Testis (tissue), 3 donors: ENCODE measurements around the gene FUT8. TPM values are rescaled to one million over a fixed set of nuclear protein-coding genes. Genes with fewer than 3 reads are reported as not detected.

Source experiments
- DNase-seq: peaks from one replicate; pipeline ENCODE4 v3.0.0-alpha.2; 2019
- H3K27ac ChIP-seq, 2 donors: fragments of 200-600 bp; sonication (generic); one replicate each; pipeline ENCODE4 v1.5.1; 2019
- H3K27me3 ChIP-seq: fragments of 200-600 bp; sonication (generic); one replicate; pipeline ENCODE4 v1.5.1; 2019
- H3K36me3 ChIP-seq: fragments of 200-600 bp; sonication (generic); one replicate; pipeline ENCODE4 v1.5.1; 2017; ENCODE audit warnings: low read depth; ENCODE audit errors: missing control alignments
- H3K4me1 ChIP-seq: fragments of 200-600 bp; sonication (generic); one replicate; pipeline ENCODE4 v1.5.1; 2019
- H3K4me3 ChIP-seq, 2 donors: fragments of 200-600 bp; sonication (generic); one replicate each; pipeline ENCODE4 v1.5.1; 2017 to 2019
- H3K9me3 ChIP-seq: fragments of 200-600 bp; sonication (generic); one replicate; pipeline ENCODE4 v1.5.1; 2017
- CTCF ChIP-seq, 3 experiments: fragments of 450-650 bp in 2 of 3; fragments of 200-600 bp in 1 of 3; sonication (generic) in 1 of 3; IDR thresholded peaks; one replicate each; pipeline ENCODE4 v1.5.1; 2016 to 2019; ENCODE audit warnings: antibody characterized with exemption in 3 of 3, mild to moderate bottlenecking in 2 of 3, moderate library complexity in 1 of 3
- POLR2A ChIP-seq: fragments of 450-650 bp; IDR thresholded peaks from one replicate; pipeline ENCODE4 v1.6.1; 2017; ENCODE audit warnings: antibody characterized with exemption, mild to moderate bottlenecking, moderate library complexity
- WGBS, 2 donors: methylation state at CpG; one replicate each; pipeline ENCODE4 v1.1.5; 2018; 5-methylcytosine and 5-hydroxymethylcytosine counted together
- intact Hi-C: fragments of 100-400 bp; cut with DNase I; formaldehyde crosslinking; loops from one replicate; pipeline ENCODE4 v1.15.1; 2023; ENCODE audit warnings: low total_unique reads
- polyA plus RNA-seq: library from polyadenylated mRNA; stranded (reverse); fragments of 350-450 nt; fragmentation: Illumina TruSeq; extraction: RNeasy Lipid Tissue Mini Kit (QIAGEN cat#74804); gene quantifications from one replicate; pipeline ENCODE4 v1.2.3, GENCODE V29; 2014; ENCODE audit warnings: low read depth, low replicate concordance; ENCODE audit not compliant: insufficient read depth
- total RNA-seq, 2 donors: library from RNA; depleted of rRNA; stranded (reverse); fragments of >200 nt; gene quantifications; one replicate each; pipeline ENCODE4 v1.2.3, GENCODE V29; 2016

Gene FUT8
- total and polyA plus RNA-seq, 3 donors from 2014 or later: 47.1 to 68.3 (median 58.7) TPM

GRCh38 chr14:65661865-65662264 is 249.3 kb downstream of the FUT8 start:
- Histone ChIP-seq H3K4me3 (no peak overlapping the region), H3K27me3 (no peaks in the 10 kb centered on the region), H3K36me3 (no peaks in the 10 kb centered on the region), H3K4me1 (no peaks in the 10 kb centered on the region), H3K27ac (no peak overlapping the region), H3K9me3 (no peaks in the 10 kb centered on the region)
- intact Hi-C loops: no loop called here
- no peak for DNase-seq
- TF ChIP-seq CTCF (IDR thresholded peaks at IDR 0.05) (no peak), POLR2A (no peak)
- 92 to 97% methylated on average over 3 of the region's 3 CpGs for WGBS, 2 donors

- H3K9me3 ChIP-seq: no peaks in the 10 kb centered on the region
- no peak for DNase-seq
- intact Hi-C loops: no loop called here
- H3K4me1 ChIP-seq: no peaks in the 10 kb centered on the region
- H3K36me3 ChIP-seq: no peaks in the 10 kb centered on the region
- H3K27ac ChIP-seq: no peak overlapping the region
- no peak overlapping the region for H3K4me3 ChIP-seq
- no peaks in the 10 kb centered on the region for H3K27me3 ChIP-seq
- TF ChIP-seq CTCF (IDR thresholded peaks at IDR 0.05) (no peak), POLR2A (no peak)
Measured at GRCh38 chr14:65664436-65664835, 251.9 kb downstream of the FUT8 start.

GRCh38 chr14:65676361-65677014 is 264.0 kb downstream of the FUT8 start:
- DNase-seq: no peak
- intact Hi-C loops: no loop called here
- H3K36me3 ChIP-seq: no peaks in the 10 kb centered on the region
- TF ChIP-seq CTCF (IDR thresholded peaks at IDR 0.05): no peak
- TF ChIP-seq POLR2A: no peak
- H3K4me3 ChIP-seq: no peak overlapping the region
- no peaks in the 10 kb centered on the region for H3K27me3 ChIP-seq
- no peaks in the 10 kb centered on the region for H3K9me3 ChIP-seq
- no peak overlapping the region for H3K27ac ChIP-seq
- 62 to 74% methylated on average over 5 of the region's 5 CpGs for WGBS, 2 donors
- H3K4me1 ChIP-seq: no peaks in the 10 kb centered on the region

- Histone ChIP-seq H3K9me3 (no peaks in the 10 kb centered on the region), H3K4me3 (no peak overlapping the region), H3K27me3 (no peaks in the 10 kb centered on the region), H3K27ac (no peak overlapping the region), H3K4me1 (no peaks in the 10 kb centered on the region), H3K36me3 (no peaks in the 10 kb centered on the region)
- WGBS, 2 donors: 89 to 93% methylated on average over 2 of the region's 2 CpGs
- no peak for TF ChIP-seq POLR2A
- no peak for TF ChIP-seq CTCF (IDR thresholded peaks at IDR 0.05)
- DNase-seq: no peak
- intact Hi-C loops: no loop called here
Measured at GRCh38 chr14:65685572-65685971, 273.0 kb downstream of the FUT8 start.

- Histone ChIP-seq H3K27me3 (no peaks in the 10 kb centered on the region), H3K36me3 (no peaks in the 10 kb centered on the region), H3K4me3 (no peak overlapping the region), H3K9me3 (no peaks in the 10 kb centered on the region), H3K4me1 (no peaks in the 10 kb centered on the region), H3K27ac (no peak overlapping the region)
- intact Hi-C loops: no loop called here
- no peak for DNase-seq
- TF ChIP-seq CTCF (IDR thresholded peaks at IDR 0.05): no peak
- no peak for TF ChIP-seq POLR2A
Measured at GRCh38 chr14:65686761-65687160, 274.2 kb downstream of the FUT8 start.
